Measurements from ENCODE around the gene ABCC3.

The ABCC3 gene

GRCh38 chr17:50647187-50647586 is 12.5 kb downstream of the ABCC3 start:
- TF ChIP-seq JUND (IDR thresholded peaks at IDR 0.05; ENCODE audit: low read depth) = no peak
- in situ Hi-C loops (cut with HindIII; ENCODE audit: low pct_unique_long_range_greater_than_20kb, low sequenced_read_pairs) = no loop called here
- no peak for DNase-seq (ENCODE audit: low read depth in 1 of 2, low spot score in 1 of 2)

- in situ Hi-C loops (cut with HindIII; ENCODE audit: low pct_unique_long_range_greater_than_20kb, low sequenced_read_pairs) = no loop called here
- no peak for TF ChIP-seq JUND (IDR thresholded peaks at IDR 0.05; ENCODE audit: low read depth)
- peak in 1 of 2 experiments; percentile 81 for DNase-seq (ENCODE audit: low read depth in 1 of 2, low spot score in 1 of 2)
Measured at GRCh38 chr17:50649042-50649908, 14.6 kb downstream of the ABCC3 start.

GRCh38 chr17:50651661-50652060 is 17.0 kb downstream of the ABCC3 start:
- TF ChIP-seq JUND (IDR thresholded peaks at IDR 0.05; ENCODE audit: low read depth) = no peak
- DNase-seq (ENCODE audit: low read depth in 1 of 2, low spot score in 1 of 2) = no peak
- in situ Hi-C loops (cut with HindIII; ENCODE audit: low pct_unique_long_range_greater_than_20kb, low sequenced_read_pairs) = no loop called here

GRCh38 chr17:50653738-50654137 is 19.1 kb downstream of the ABCC3 start:
- in situ Hi-C loops (cut with HindIII; ENCODE audit: low pct_unique_long_range_greater_than_20kb, low sequenced_read_pairs) = no loop called here
- peak in 1 of 2 experiments; percentile 56 for DNase-seq (ENCODE audit: low read depth in 1 of 2, low spot score in 1 of 2)
- TF ChIP-seq JUND (IDR thresholded peaks at IDR 0.05; ENCODE audit: low read depth) = no peak

GRCh38 chr17:50656509-50656908 is 21.8 kb downstream of the ABCC3 start:
- in situ Hi-C loops (cut with HindIII; ENCODE audit: low pct_unique_long_range_greater_than_20kb, low sequenced_read_pairs) = no loop called here
- no peak for DNase-seq (ENCODE audit: low read depth in 1 of 2, low spot score in 1 of 2)
- no peak for TF ChIP-seq JUND (IDR thresholded peaks at IDR 0.05; ENCODE audit: low read depth)

- no peak for TF ChIP-seq JUND (IDR thresholded peaks at IDR 0.05; ENCODE audit: low read depth)
- in situ Hi-C loops (cut with HindIII; ENCODE audit: low pct_unique_long_range_greater_than_20kb, low sequenced_read_pairs) = no loop called here
Measured at GRCh38 chr17:50657054-50657453, 22.4 kb downstream of the ABCC3 start.

GRCh38 chr17:50657627-50658026 is 22.9 kb downstream of the ABCC3 start:
- no peak for TF ChIP-seq JUND (IDR thresholded peaks at IDR 0.05; ENCODE audit: low read depth)
- in situ Hi-C loops (cut with HindIII; ENCODE audit: low pct_unique_long_range_greater_than_20kb, low sequenced_read_pairs) = no loop called here
- peak in 1 of 2 experiments; percentile 26 for DNase-seq (ENCODE audit: low read depth in 1 of 2, low spot score in 1 of 2)

More at GRCh38 chr17:50657054-50657453, 22.4 kb downstream of the ABCC3 start:
- DNase-seq (ENCODE audit: low read depth in 1 of 2, low spot score in 1 of 2) = no peak

- TF ChIP-seq JUND (IDR thresholded peaks at IDR 0.05; ENCODE audit: low read depth) = no peak
- no peak for DNase-seq (ENCODE audit: low read depth in 1 of 2, low spot score in 1 of 2)
- in situ Hi-C loops (cut with HindIII; ENCODE audit: low pct_unique_long_range_greater_than_20kb, low sequenced_read_pairs) = no loop called here
Measured at GRCh38 chr17:50658616-50659015, 23.9 kb downstream of the ABCC3 start.

- DNase-seq (ENCODE audit: low read depth in 1 of 2, low spot score in 1 of 2) = no peak
- TF ChIP-seq JUND (IDR thresholded peaks at IDR 0.05; ENCODE audit: low read depth) = no peak
- in situ Hi-C loops (cut with HindIII; ENCODE audit: low pct_unique_long_range_greater_than_20kb, low sequenced_read_pairs) = no loop called here
Measured at GRCh38 chr17:50659179-50659578, 24.5 kb downstream of the ABCC3 start.

- in situ Hi-C loops (cut with HindIII; ENCODE audit: low pct_unique_long_range_greater_than_20kb, low sequenced_read_pairs) = no loop called here
- no peak for TF ChIP-seq JUND (IDR thresholded peaks at IDR 0.05; ENCODE audit: low read depth)
- peak; percentile 65 to 80 for DNase-seq (ENCODE audit: low read depth in 1 of 2, low spot score in 1 of 2)
Measured at GRCh38 chr17:50660042-50660886, 25.6 kb downstream of the ABCC3 start.

- no peak for TF ChIP-seq JUND (IDR thresholded peaks at IDR 0.05; ENCODE audit: low read depth)
- in situ Hi-C loops (cut with HindIII; ENCODE audit: low pct_unique_long_range_greater_than_20kb, low sequenced_read_pairs) = no loop called here
- no peak for DNase-seq (ENCODE audit: low read depth in 1 of 2, low spot score in 1 of 2)
Measured at GRCh38 chr17:50660887-50661345, 26.2 kb downstream of the ABCC3 start.

GRCh38 chr17:50661348-50661747 is 26.7 kb downstream of the ABCC3 start:
- TF ChIP-seq JUND (IDR thresholded peaks at IDR 0.05; ENCODE audit: low read depth) = no peak
- no peak for DNase-seq (ENCODE audit: low read depth in 1 of 2, low spot score in 1 of 2)
- in situ Hi-C loops (cut with HindIII; ENCODE audit: low pct_unique_long_range_greater_than_20kb, low sequenced_read_pairs) = no loop called here
